ENCODE data around the gene C12orf54.
A peak's percentile ranks its signal among the peaks of the same experiment; 100 is the strongest.
"Not testable (repeated sequence)": the region's sequence is repeated elsewhere in the genome, so short reads cannot be mapped to it uniquely, and the experiment has no call there.

Gene C12orf54

GRCh38 chr12:48482198-48482597, at the start of gene C12orf54:
TSS of gene C12orf54 (plus strand) at chr12:48482498. CDS start at chr12:48483297, 799 bp downstream.
- no peak for DNase-seq

GRCh38 chr12:48434016-48434415, 48.3 kb upstream of the C12orf54 start:
- DNase-seq = not testable (repeated sequence)

GRCh38 chr12:48441069-48441468, 41.2 kb upstream of the C12orf54 start:
- no peak for DNase-seq

GRCh38 chr12:48442179-48442847, 40.0 kb upstream of the C12orf54 start:
- DNase-seq = no peak

- no peak for DNase-seq
Measured at GRCh38 chr12:48445538-48445937, 36.8 kb upstream of the C12orf54 start.

GRCh38 chr12:48446161-48446776, 36.0 kb upstream of the C12orf54 start:
- DNase-seq = peak; percentile 33 to 41

- DNase-seq = peak; percentile 27 to 37
Measured at GRCh38 chr12:48447755-48448154, 34.5 kb upstream of the C12orf54 start.

- no peak for DNase-seq
Measured at GRCh38 chr12:48451372-48451771, 30.9 kb upstream of the C12orf54 start.

- not testable (repeated sequence) for DNase-seq
Measured at GRCh38 chr12:48452961-48453360, 29.3 kb upstream of the C12orf54 start.

- DNase-seq = peak; percentile 4 to 31
Measured at GRCh38 chr12:48454667-48455066, 27.6 kb upstream of the C12orf54 start.

- no peak for DNase-seq
Measured at GRCh38 chr12:48455116-48455515, 27.2 kb upstream of the C12orf54 start.

- DNase-seq = no peak
Measured at GRCh38 chr12:48459259-48459658, 23.0 kb upstream of the C12orf54 start.

GRCh38 chr12:48469027-48469426, 13.3 kb upstream of the C12orf54 start:
- not testable (repeated sequence) for DNase-seq

GRCh38 chr12:48472259-48472658, 10.0 kb upstream of the C12orf54 start, which contains the start of gene ANP32D:
TSS of gene ANP32D (plus strand) at chr12:48472559. CDS start at chr12:48472665, 106 bp downstream.
- no peak for DNase-seq

- DNase-seq = no peak
Measured at GRCh38 chr12:48473061-48473460, 9.2 kb upstream of the C12orf54 start.

- not testable (repeated sequence) for DNase-seq
Measured at GRCh38 chr12:48474497-48474896, 7.8 kb upstream of the C12orf54 start.

GRCh38 chr12:48482930-48483329, 632 bp downstream of the C12orf54 start:
- DNase-seq = no peak

- DNase-seq = no peak
Measured at GRCh38 chr12:48486261-48486660, 4.0 kb downstream of the C12orf54 start.

- DNase-seq = no peak
Measured at GRCh38 chr12:48486679-48487078, 4.4 kb downstream of the C12orf54 start.

- no peak for DNase-seq
Measured at GRCh38 chr12:48489012-48489411, 6.7 kb downstream of the C12orf54 start.

- not testable (repeated sequence) for DNase-seq
Measured at GRCh38 chr12:48489456-48489855, 7.2 kb downstream of the C12orf54 start.

- not testable (repeated sequence) for DNase-seq
Measured at GRCh38 chr12:48500281-48500680, 18.0 kb downstream of the C12orf54 start.

GRCh38 chr12:48506836-48507235, 24.5 kb downstream of the C12orf54 start:
- not testable (repeated sequence) for DNase-seq

- no peak for DNase-seq
Measured at GRCh38 chr12:48508987-48509386, 26.7 kb downstream of the C12orf54 start.

All from inflammatory macrophage treated with lipopolysaccharide for 1 hour (primary cell).